HG03108 (cell line): Measurements from ENCODE around the gene HJURP.

Experiments used
- ATAC-seq: cut with Tn5 transposase; IDR thresholded peaks from one replicate; pipeline ENCODE4 v1.9.1; 2021; ENCODE audit warnings: moderate library complexity; ENCODE audit not compliant: unreplicated experiment

Gene HJURP

DNA sequence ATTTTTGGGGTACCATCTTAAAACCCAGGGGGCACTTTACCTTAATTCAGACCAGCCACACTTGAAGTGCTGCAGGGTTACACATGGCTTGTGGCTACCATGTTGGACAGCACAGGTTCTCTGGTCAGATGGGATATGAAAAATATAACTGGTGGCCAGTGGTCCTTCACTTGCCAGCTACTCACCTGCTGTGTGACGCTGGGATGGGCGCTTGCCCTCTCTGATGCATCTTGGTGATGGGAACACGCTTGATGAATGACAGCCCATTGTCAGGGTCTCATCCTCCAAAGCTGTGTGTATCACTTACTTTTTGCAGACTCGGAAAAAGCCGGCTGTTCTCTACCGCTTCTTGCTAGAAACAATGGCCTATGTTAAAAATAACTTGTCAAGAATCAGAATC lies 22.5 kb downstream of the HJURP start:
- ATAC-seq, result no peak

DNA sequence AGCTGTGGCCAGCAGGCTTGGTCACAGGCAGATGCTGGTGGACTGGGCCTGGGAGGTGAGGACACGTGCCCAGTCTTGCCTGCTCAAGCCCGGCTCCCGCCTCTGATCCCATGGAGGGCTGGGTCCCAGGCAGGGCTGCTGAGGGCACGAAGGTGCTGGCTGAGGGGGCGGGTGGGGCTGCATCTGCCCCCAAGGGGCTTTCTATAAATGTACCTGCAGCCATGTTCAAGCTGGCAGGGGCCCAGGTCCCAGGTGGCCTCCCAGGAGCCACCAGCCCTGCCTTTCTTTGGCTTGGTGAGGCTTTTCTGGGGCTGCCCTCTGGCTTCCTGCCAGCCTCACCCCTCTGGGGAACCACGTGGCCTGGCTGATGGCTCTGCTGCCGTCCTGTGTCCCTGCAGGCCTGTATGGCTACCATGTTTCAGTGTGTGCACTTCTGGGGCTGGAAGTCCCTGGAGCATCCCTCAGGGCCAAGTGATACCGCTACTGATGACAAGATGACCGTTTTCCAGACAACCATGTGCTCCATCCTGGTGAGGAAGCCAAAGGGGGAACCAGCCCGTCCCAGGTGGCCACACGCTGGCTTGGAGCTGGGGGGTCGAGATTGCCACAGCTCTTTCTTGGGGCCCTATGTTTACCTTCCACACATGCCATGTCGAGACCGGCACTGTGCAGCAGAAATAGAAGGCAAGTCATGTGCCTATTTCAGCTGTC lies 23.2 kb downstream of the HJURP start:
- no peak for ATAC-seq

DNA sequence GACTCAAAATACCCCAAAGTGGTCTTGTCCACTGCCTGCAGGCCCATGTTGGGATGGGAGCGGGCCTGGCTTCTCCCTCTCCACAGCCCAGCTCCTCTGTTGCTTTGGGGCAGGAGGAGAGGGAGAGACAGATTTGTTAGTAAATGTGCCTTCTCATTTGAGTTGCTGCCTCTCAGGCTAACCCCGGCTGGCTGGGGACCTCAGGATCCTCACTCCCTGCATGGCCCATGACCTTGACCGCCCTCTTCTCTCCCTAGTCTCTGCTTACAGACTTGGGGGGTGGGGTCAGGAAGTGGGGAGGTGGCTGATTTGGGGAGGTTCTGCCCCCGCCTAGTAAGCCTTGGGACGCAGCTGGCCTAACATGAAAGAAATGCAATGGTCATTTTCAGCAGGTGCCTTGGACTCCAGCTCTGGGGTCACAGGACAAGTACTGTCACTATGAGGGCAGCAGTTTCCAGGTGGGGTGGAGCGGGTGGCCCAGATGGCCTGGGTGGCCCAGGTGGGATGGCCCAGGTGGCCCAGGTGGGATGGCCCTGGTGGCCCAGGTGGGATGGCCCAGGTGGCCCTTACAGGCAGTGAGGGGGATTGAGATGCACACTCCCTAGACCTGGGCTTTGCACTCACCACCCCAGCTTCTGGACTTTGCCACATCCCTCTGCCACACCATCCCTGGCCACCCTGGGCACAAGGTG lies 24.1 kb downstream of the HJURP start:
- ATAC-seq, result no peak

DNA sequence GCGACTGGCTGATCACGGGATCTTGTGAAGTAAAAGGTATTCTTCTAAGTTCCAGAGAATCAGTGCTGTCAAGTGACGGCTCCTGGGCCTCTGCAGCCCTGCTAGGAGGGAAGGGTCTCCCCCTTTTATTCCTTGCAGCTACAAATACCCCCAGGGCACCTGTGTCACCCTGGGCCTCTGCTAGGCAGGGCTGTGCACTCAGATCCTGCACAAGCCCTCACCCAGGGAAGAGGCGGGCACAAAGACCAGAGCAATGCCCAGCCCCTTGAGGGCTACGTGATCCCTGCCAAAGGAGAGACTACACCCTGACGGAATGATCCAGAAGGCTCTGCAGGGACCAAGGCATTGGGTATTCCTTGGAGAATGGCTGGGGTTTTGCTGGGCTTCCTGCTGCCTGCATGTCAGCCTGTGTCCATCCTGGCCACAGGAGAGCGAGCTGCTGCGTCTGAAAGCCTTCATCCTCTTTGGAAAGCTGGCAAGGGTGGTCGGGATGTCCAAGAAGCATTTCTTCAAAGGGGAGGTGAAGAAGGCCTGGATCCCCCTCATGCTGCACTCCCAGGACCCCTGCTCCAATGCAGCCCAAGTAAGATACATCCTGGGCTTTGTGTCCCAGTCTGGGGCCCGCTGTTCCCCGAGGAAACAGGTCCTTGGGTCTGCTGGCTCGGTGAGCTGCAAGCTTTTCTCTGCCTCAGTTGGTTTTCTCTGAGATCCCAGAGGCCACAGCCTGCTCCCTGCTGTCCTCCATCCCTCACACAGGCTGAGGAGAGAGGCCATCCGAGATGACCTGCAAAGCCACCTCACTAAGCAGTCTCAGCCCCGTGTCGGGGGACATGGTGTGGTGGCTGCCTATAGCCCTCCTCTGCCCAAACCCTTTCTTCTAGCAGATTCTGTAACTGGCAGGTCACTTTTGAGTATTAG lies 24.9 kb downstream of the HJURP start:
- no peak for ATAC-seq

DNA sequence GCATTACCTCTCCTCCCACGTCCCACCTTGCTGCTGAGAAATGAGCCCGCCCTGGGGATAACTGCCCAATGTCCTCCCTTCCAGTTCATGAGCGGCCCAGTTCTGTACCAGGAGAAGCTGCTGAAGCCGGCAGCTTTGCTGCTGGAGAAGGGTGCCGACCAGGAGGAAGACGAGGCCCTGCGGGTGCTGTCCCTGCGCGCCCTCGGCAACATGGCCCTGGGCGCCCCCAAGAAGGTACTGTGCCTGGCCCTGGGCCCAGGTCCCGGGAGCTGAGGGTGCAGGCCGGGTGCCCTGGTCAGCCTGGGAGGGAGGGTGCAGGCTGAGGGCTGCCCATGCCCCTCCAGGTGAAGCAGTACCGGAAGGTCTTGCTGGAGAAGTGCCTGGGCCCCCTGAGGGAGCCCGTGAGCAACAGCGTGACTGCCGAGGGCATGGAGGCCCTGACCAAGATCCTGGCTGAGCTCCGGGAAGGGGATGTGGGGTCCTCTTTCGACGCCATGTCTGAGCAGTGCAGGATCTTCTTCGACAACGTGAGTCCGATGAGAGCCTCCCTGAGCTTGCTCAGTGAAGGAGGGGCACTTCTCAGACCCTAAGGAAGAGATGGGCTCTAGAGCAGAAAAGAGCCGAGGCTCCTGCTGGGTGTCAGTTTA lies 25.7 kb downstream of the HJURP start:
- no peak for ATAC-seq

DNA sequence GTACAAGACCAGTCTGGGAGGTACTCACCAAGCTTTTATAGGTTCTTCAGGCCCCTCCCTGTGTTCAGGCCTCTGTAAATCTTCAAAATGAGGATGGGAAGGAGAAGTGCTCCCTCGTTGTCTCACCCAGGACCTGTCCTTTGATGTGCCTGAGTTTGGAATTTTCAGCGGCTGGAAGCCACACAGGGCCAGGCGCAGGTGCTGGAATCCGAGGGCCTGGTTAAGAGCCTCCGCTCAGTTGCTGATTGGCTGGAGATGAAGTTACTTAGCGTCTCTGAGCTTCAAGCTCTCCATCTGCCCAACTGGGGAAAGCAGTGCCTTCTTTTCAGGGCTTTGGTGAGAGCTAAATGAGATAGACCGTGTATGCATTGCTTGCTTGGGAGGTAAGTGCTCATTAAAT lies 30.0 kb downstream of the HJURP start:
- no peak for ATAC-seq

DNA sequence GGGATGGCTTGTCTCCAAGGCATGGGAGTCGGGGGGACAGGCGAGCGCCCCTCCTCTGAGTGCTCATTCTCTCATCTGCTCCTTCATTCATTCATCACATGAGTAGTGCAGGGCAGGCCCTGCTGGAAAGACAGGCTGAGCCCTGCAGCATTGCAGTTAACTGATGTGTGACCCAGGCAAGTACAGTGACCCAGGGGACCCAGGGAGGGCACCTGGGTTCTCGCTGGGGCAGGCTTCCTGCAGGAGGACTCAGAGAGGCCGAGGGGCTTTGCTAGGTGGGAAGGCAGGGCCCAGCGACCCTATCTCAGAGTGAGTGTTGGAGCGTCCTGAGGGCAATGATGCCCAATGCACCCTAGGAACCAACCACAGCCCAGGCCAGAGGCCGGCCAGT lies 30.6 kb downstream of the HJURP start:
- ATAC-seq, result no peak

DNA sequence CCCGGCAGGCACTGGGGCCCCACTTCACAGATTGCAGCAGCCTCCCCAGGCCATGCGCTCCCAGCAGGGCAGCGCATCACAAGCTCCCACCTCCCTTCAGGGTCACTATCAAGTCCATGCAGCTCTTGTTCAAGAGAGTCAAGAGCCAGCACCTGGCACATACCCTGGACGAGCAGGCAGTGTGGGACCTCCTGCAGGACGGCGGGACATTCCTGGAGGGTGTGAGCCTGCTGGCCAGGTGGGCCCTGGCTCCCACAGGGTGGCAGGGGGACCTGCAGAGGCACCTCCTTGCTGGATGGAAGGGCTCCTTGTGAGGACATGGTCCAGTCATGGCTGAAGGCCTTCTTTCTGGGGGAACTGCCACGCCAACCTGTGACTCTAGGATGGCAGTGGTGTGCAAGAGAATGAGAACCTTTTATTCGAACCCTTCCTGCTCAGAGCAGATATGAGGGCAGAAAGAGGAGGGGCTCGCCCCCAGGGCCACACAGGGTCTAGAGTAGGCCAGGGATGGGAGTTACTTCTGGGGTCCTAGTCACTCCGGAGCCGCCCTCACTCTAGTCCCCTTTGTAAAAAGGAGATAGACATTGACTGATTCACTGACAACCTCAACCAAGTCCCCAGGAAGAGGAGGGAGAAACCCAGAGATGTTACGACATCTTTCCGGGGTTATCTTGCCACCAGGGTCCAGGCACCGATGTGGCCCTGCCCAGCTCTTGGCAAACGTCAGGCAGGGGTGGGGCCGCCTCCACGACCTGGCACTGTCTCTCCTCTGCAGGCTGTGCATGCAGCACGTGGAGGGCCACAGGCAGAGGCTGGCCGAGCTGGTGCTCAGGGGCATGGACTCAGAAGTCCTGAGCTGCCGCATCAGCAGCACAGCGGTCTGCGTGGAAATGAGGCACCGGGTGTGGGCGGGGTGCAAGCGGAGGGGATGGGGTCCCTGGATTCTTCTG lies 31.3 kb downstream of the HJURP start:
- ATAC-seq, result no peak

DNA sequence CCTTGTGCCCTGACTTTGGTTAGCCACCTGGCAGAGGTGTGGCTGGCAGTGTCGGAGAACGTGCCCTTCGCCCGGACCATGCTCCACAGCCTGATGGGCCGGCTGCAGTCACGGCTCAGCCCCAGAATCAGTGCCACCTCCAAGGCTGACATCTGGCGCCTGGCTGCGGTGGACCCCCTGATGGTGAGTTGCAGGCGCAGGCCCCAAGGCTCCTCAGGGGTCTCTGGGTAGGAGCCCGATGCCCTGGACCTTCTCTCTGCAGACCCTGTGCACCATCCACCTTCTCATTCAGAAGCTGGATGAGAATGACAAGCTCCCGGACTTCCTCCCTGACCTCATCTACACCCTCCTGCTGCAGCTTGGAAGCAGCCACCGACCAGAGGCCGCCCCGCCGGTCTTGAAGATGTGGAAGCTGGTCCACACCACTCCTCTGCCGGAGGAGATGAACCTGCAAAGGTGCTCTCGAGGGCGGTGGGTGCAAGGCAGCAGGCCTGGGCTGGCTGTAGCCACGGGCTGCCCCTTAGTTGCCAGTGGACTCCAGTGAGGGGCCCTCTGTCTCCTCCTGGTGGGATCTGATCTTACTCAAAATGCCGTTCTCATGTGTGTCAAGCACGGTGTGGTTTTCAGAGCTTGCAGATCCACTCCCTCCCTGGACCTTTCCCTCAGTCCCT lies 32.1 kb downstream of the HJURP start:
- ATAC-seq, result no peak

DNA sequence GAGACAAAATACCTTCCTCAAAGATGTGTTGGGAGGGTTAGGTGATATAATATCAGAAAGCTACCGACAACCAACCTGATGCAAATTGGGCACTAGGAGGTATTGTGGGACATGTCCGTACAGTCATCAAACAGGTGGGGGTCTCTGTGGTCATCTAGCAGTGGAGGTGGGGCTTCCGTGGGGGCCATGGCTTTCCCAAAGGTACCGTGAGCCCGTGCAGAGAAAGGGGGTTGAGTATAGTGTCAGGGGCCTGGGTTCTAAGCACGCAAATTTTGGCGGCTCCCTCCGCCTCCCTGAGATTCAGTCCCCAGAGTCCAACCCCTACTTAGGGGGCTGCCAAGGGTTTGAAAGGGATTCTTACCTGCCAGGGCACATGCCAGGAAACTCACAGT lies 32.6 kb downstream of the HJURP start:
- ATAC-seq, result no peak

DNA sequence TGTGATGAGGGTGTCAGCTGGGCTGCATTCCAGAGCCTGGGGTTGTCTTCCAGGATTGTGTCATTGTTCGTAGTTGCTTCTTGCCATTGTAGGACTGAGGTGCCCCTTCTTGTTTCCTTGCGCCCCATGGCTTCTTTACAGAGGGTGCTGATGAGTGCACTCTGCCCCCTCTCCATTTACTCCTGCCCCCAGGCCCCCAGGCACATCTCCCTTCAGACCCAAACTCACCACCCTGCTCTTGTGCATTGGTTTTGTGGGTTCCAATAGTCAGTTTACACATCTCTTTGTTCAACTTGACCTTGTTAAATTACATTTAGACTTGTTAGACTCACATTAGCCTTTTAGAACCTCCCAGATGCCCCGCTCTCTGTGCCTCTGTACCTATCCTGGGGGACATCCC lies 33.1 kb downstream of the HJURP start:
- no peak for ATAC-seq

DNA sequence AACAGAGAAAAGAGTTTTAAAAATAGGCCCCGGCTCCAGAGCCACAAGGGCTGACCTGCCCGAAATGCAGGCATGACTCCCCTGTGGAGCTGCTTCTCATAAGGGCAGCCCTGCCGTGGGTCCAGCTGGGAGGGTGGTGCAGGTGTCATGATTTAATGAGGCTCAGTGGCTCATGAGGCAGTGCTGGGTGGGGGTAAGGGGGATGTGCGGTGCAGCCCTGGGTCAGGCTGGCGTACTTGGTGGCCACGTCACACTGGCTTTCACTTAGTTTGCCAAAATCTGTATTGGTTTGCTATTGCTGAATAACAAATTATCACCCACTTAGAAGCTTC lies 33.6 kb downstream of the HJURP start:
- ATAC-seq, result no peak

DNA sequence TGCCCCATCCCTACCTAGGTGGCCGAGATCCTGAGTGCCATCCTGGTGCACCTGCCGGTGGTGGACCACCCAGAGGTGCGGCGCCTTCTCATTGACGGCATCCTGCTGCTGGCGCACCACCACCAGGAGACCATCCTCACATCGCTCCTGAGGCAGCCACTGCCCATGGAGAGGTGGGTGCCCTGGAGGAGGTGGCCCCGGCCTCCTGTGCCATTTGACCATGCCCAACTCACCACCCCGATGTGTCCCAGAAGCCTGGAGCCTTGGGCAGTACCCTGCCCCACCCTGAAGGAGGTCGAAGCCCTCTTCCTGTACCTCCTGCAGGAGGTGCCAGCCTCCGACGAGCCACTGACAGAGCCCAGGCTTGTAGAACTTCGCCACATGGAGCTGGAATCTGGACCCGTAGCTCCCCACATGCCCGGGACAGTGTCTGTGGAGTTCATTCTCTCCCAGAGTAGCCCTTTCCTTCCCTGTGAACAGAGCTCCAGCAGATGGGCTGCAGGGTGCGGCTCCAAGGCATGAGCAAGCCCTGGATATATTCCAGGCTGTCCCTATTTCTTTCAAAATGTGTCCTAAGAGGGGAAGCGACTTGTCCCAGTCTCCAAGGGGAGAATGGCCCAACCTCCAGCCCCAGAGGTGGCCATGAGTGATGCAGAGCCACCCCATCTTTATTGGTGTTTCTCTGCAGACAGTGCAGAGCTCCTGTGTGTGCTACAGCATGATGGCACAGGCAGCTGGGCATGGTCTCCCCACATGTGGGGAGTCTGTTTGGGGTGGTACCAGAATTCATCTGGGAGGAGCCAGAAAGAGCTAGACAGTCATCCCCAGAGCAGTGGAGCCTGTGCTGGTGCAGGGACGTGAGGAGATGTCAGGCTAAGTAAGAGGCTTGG lies 34.2 kb downstream of the HJURP start:
- no peak for ATAC-seq

DNA sequence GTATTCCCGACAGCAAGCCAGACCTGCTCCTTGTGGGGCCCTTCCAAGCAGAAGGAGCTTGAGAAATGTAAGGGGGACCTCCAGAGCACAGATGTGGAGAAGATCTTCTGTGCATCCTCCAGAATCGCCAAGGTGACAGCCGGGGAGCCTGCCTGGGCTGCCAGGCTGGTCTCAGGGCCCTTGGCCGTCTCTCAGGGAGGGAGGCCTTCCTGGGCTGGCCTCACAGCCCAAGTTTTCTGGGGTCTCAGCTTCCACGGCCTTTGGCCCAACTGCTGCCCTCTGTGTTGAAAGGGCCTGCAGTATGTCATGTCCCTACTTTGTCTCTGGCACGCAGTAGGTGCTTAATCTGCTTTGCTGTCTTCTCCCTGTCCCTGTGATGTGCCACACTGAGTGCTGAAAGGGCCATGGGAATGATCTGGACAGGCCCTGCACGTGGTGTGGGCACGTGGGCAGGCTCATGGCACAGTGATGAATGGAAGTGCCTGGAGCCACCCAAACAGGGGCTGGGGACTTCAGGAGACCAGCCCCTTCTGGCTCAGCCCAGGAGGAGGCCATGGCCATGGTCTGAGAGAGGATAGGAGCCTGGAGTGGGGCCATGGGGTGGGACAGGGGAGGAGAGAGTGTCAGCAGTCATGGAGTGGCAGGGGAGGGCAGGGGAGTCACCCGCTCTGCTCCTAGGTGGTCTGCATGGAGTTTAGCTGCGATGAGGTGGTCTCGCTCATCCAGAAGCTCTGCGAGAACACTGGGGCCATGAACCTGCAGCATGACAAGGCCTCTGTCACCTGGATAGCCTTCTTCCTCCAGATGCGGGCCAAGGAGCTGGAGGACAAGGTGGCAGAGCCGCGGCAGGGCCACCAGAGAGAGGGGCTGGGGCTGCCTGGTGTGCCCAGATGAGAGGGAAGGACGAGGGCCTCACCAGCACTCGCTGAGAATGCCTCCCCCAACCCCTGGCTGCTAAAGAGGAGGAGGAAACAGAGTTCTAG lies 35.4 kb downstream of the HJURP start:
- ATAC-seq, result no peak

DNA sequence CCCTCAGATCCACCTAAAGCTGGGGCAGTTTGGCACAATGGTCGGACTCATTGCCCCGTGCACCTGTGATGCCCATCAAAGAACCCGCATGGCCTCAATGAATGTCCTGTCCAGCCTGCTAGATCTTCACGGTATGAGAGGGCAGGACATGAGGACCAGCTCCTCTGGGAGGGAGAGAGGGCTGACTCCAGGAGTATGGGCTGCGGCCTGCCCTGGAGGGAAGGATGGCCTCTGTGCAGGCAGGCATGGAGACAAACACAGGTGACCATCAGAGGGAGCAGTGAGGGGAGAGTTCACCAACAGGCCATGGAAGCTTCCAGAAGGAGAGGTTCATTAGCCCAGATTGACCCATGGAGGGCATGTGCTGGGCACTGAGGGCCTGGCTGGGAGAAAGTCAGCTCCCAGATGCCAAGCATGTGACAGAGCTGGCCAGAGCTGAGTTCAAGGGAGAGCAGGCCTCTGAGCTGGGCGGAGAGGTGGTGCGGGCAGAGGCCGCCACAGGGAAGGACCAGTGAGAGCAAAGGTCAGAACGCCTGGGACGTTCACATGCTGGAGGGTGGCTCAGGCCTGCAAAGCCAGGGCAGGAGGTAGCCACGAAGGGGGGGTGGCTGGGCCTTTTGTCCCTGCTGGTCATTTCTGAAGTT lies 36.2 kb downstream of the HJURP start:
- ATAC-seq, result no peak

DNA sequence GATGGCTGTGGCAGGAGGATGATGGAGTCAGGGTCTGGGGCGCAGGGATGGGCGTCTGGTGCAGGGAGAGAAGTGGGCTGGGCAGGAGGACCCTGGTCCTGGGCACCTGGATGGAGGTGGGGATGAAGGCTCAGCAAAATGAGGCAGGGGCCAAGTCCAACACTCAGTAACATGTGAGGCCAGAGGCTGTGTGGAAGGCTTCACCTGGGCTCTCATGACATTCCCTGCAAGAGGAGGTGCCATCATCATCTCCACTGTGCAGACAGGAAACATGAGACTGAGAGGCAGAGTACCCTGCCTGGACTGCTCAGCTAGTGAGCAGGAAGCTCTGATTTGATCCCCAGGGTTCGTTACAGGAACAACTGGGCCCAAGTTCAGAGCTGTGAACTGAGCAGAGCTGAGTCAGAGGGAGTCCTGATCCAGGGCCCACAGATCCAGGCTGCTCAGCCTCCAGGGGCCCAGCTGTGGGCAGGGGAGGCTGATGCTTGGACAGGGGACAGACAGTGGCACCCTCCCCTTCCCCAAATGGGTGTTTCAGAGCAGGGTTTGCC lies 36.9 kb downstream of the HJURP start:
- no peak for ATAC-seq

DNA sequence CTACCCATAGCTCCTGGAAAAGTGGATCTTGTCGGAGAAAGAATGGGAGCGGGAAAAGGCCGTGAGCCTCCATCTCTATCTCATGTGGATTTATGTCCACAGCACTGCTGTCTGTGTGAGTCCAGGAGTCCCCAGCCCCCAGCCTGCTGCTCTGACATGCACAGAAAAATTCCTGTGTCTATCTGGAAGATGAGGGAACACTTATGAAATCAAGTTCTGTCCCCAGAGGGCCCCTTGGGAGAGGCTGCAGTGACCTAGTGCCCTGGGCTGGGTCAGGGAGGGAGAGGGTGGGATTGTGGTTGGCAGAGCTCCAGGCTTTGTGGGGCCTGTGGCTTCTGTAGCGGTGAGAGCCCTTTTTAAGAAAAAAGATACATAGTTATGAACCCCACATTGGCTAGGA lies 37.6 kb downstream of the HJURP start:
- ATAC-seq, result no peak
